Measurements from ENCODE around the gene NBR1.

GRCh38 chr17:43219001-43219400 lies 48.0 kb downstream of the NBR1 start:
- TF ChIP-seq POLR2A (IDR thresholded peaks at IDR 0.05) (no peak), CTCF (IDR thresholded peaks at IDR 0.05 in 4 of 5, conservative IDR thresholded peaks at IDR 0.05 in 1 of 5) (no peak)
